C1 segment of cervical spinal cord (tissue), 14 donors: Measurements from ENCODE around the gene GJB5.

Source experiments
- DNase-seq, 14 donors: peaks; one replicate each; lab custom pipeline; 2025; lab: John Stamatoyannopoulos, UW

The GJB5 gene

DNA sequence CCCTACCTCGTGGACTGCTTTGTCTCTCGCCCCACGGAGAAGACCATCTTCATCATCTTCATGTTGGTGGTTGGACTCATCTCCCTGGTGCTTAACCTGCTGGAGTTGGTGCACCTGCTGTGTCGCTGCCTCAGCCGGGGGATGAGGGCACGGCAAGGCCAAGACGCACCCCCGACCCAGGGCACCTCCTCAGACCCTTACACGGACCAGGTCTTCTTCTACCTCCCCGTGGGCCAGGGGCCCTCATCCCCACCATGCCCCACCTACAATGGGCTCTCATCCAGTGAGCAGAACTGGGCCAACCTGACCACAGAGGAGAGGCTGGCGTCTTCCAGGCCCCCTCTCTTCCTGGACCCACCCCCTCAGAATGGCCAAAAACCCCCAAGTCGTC, 39.9 kb downstream of the GJB5 start:
- DNase-seq, result no peak

DNA sequence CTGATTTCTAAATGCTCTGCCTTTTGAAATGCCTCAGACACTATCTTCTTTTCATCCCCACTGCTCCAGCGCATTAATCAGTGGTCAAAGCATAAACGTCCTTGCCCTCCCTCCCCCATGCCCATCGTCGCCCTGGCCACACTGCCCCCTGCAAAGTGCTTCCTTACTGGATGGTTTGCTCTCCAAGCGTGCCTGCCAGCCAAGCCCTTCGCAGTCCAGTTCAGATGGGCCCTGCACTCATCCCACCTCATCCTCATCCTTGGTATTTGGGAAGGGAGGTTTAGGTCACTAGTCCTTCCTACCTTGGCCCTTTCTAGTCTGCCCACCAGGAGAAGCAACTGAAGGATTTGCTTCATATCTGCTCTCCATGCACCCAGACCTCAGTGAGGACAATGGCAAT, 41.1 kb downstream of the GJB5 start:
- no peak for DNase-seq

DNA sequence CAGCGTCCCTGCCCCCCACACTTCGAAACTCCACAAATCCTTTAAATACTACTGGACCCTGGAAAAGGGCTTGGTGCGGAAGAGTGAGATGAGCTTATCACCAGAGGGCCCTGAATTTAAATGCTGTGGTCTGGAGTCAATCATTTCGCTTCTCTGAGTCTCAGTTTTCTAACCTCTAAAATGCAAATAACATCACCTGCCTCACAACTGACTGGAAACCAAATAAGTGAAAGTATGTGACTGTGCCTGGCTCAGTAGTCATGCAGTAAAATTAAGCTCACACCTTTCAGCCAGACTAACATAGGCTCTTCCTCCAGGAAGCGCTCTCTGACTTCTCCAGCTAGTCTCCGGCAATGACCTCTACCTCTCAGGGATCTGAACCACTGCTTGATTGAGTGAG, 42.1 kb downstream of the GJB5 start:
- no peak for DNase-seq

DNA sequence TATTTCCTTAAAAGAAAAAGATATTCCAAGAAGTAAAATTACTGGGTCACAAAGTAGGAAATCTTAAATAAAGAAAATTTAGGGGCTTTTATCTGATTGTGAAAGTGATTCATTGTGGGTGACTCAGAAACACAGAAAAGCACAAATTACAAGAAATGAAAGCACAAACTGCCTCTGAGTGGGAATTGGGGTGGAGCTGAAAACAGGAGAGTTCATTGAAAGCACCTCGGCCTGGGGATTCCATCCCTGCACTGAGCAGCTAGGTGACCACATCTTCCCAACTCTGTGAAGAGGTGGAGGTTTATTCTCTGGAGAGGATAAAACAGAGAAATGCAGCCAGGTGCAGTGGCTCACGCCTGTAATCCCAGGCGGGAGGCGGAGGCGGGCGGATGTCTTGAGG, 45.4 kb downstream of the GJB5 start:
- DNase-seq, result no peak

DNA sequence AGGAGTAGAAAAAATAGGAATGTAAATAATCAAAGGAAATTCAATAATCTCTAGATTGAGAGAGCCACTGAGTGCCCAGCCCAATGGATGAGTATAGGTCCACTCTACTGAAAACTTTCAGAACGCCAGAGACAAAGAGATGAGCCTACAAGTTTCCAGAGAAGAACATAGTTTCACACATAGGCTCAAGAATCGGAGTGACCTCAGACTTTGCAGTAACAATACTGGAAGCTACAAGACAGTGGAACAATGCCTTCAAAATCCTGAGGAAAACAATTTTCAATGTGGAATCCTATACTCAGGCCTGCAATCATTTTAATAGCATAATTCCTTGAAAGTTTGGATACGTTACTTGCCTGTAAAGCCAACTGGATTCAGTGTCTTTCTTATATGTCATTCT, 48.9 kb downstream of the GJB5 start:
- DNase-seq, result no peak

DNA sequence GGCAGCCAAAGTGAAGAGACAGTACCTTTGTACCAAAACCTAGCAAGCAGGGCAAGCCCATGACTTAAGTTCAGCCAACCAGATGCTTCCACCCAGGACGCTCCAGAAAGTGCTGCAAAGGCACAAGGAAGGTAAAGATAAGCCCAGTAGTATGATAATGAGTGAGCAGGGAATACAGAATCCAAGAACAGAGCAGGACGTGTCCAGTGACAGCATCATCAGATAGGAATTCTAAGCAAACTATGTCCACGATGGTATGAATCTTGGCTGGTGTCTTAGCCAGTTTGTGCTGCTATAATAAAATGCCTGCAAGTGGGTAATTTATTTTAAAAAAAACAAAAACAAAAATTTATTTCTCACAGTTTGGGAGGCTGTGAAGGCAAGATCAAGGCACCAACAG, 51.5 kb downstream of the GJB5 start:
- no peak for DNase-seq
